KOPT-K1 (cell line): Measurements from ENCODE around the gene TMEM184B.
"Not testable (repeated sequence)": the region's sequence is repeated elsewhere in the genome, so short reads cannot be mapped to it uniquely, and the experiment has no call there.

Experiments
- H3K27ac ChIP-seq: fragments of 200-600 bp; sonication (generic); 2 replicates; pipeline ENCODE4 v1.5.1; 2016; ENCODE audit warnings: antibody characterized with exemption, mild to moderate bottlenecking, low read depth, low read length; ENCODE audit not compliant: poor library complexity, severe bottlenecking
- H3K36me3 ChIP-seq: fragments of 200-600 bp; sonication (generic); 2 replicates; pipeline ENCODE4 v1.5.1; 2017; ENCODE audit warnings: antibody characterized with exemption, mild to moderate bottlenecking, low read length, moderate library complexity; ENCODE audit not compliant: insufficient read depth
- H3K9me3 ChIP-seq: fragments of 200-600 bp; sonication (generic); 2 replicates; pipeline ENCODE4 v1.5.1; 2017; ENCODE audit warnings: antibody characterized with exemption, low read length, mild to moderate bottlenecking; ENCODE audit not compliant: insufficient read depth, poor library complexity, severe bottlenecking

TMEM184B gene

GRCh38 chr22:38189104-38189503 is 83.7 kb downstream of the TMEM184B start:
- H3K27ac ChIP-seq: no peak overlapping the region
- no peaks in the 10 kb centered on the region for H3K36me3 ChIP-seq
- H3K9me3 ChIP-seq: no peaks in the 10 kb centered on the region

GRCh38 chr22:38187413-38188212 is 85.2 kb downstream of the TMEM184B start:
- Histone ChIP-seq H3K36me3 (no peaks in the 10 kb centered on the region), H3K27ac (no peak overlapping the region), H3K9me3 (no peaks in the 10 kb centered on the region)

- no peaks in the 10 kb centered on the region for H3K36me3 ChIP-seq
- no peak overlapping the region for H3K27ac ChIP-seq
- H3K9me3 ChIP-seq: no peaks in the 10 kb centered on the region
Measured at GRCh38 chr22:38186429-38186828, 86.4 kb downstream of the TMEM184B start.

- Histone ChIP-seq H3K36me3 (no peaks in the 10 kb centered on the region), H3K9me3 (no peaks in the 10 kb centered on the region), H3K27ac (no peak overlapping the region)
Measured at GRCh38 chr22:38184788-38185187, 88.0 kb downstream of the TMEM184B start.

GRCh38 chr22:38181453-38182200 is 91.2 kb downstream of the TMEM184B start, which contains the start of gene PLA2G6:
Gene PLA2G6, minus strand, starts transcription at chr22:38181830. Its CDS starts 12,404 bp downstream, at chr22:38169426.
- peak within 1 kb of the TSS; percentile 88 for H3K27ac ChIP-seq

GRCh38 chr22:38180841-38181452 is 91.9 kb downstream of the TMEM184B start:
- Histone ChIP-seq H3K9me3 (no peaks in the 10 kb centered on the region), H3K27ac (peak overlapping the region; percentile 88), H3K36me3 (no peaks in the 10 kb centered on the region)

More at GRCh38 chr22:38181453-38182200, 91.2 kb downstream of the TMEM184B start, which contains the start of gene PLA2G6:
- no peaks in the 10 kb centered on the region for H3K36me3 ChIP-seq
- H3K9me3 ChIP-seq: no peaks in the 10 kb centered on the region

- not testable (repeated sequence) for H3K36me3 ChIP-seq, H3K9me3 ChIP-seq, H3K27ac ChIP-seq
Measured at GRCh38 chr22:38178605-38178937, 94.2 kb downstream of the TMEM184B start.

- no peaks in the 10 kb centered on the region for H3K36me3 ChIP-seq
- H3K27ac ChIP-seq: no peak overlapping the region
- H3K9me3 ChIP-seq: no peaks in the 10 kb centered on the region
Measured at GRCh38 chr22:38177926-38178604, 94.7 kb downstream of the TMEM184B start.

GRCh38 chr22:38177571-38177925 is 95.3 kb downstream of the TMEM184B start:
- H3K36me3 ChIP-seq, H3K27ac ChIP-seq, H3K9me3 ChIP-seq: not testable (repeated sequence)

GRCh38 chr22:38177044-38177443 is 95.8 kb downstream of the TMEM184B start:
- no peaks in the 10 kb centered on the region for H3K36me3 ChIP-seq
- no peak overlapping the region for H3K27ac ChIP-seq
- H3K9me3 ChIP-seq: no peaks in the 10 kb centered on the region

- H3K36me3 ChIP-seq: no peaks in the 10 kb centered on the region
- H3K27ac ChIP-seq: no peak overlapping the region
- no peaks in the 10 kb centered on the region for H3K9me3 ChIP-seq
Measured at GRCh38 chr22:38176170-38176741, 96.6 kb downstream of the TMEM184B start.

GRCh38 chr22:38175206-38176118 is 97.3 kb downstream of the TMEM184B start:
- H3K27ac ChIP-seq: no peak overlapping the region

GRCh38 chr22:38174626-38175025 is 98.2 kb downstream of the TMEM184B start:
- Histone ChIP-seq H3K9me3 (no peaks in the 10 kb centered on the region), H3K36me3 (peaks cover under 1% of the 10 kb centered on the region; the same call in 1 of the 2 replicates), H3K27ac (no peak overlapping the region)

More at GRCh38 chr22:38175206-38176118, 97.3 kb downstream of the TMEM184B start:
- H3K36me3 ChIP-seq: no peaks in the 10 kb centered on the region
- no peaks in the 10 kb centered on the region for H3K9me3 ChIP-seq

- Histone ChIP-seq H3K36me3 (peaks cover 11% of the 10 kb centered on the region; the same call in 1 of the 2 replicates), H3K27ac (no peak overlapping the region), H3K9me3 (no peaks in the 10 kb centered on the region)
Measured at GRCh38 chr22:38173641-38173906, 99.2 kb downstream of the TMEM184B start.
